ENCODE data around the gene FNTB. TPM values are rescaled to one million over a fixed set of nuclear protein-coding genes. Genes with fewer than 3 reads are reported as not detected.

Gene FNTB
- total and polyA plus RNA-seq, 2 donors, result 12.8 to 13.0 TPM

- no peak for DNase-seq (ENCODE audit: extremely low spot score)
- WGBS, result 86% methylated on average over 6 of the region's 6 CpGs
- H3K36me3 ChIP-seq (ENCODE audit: insufficient read depth), result no peaks in the 10 kb centered on the region
- no peaks in the 10 kb centered on the region for H3K4me1 ChIP-seq (ENCODE audit: insufficient read depth)
- no peak overlapping the region for H3K4me3 ChIP-seq (ENCODE audit: low read depth, low read length)
- H3K27ac ChIP-seq (ENCODE audit: low read depth), result no peak overlapping the region
These were observed 40.2 kb upstream of the FNTB start for GRCh38 chr14:64946310-64947045.

- no peak overlapping the region for H3K27ac ChIP-seq (ENCODE audit: low read depth)
- H3K4me1 ChIP-seq (ENCODE audit: insufficient read depth), result no peaks in the 10 kb centered on the region
- no peak overlapping the region for H3K4me3 ChIP-seq (ENCODE audit: low read depth, low read length)
- 88% methylated on average over 28 of the region's 28 CpGs for WGBS
- H3K36me3 ChIP-seq (ENCODE audit: insufficient read depth), result no peaks in the 10 kb centered on the region
- DNase-seq (ENCODE audit: extremely low spot score), result no peak
These were observed 38.7 kb upstream of the FNTB start for GRCh38 chr14:64947710-64948611.

- H3K36me3 ChIP-seq (ENCODE audit: insufficient read depth), result no peaks in the 10 kb centered on the region
- 93% methylated on average over 8 of the region's 8 CpGs for WGBS
- no peaks in the 10 kb centered on the region for H3K4me1 ChIP-seq (ENCODE audit: insufficient read depth)
- no peak for DNase-seq (ENCODE audit: extremely low spot score)
- no peak overlapping the region for H3K27ac ChIP-seq (ENCODE audit: low read depth)
- H3K4me3 ChIP-seq (ENCODE audit: low read depth, low read length), result no peak overlapping the region
These were observed 38.0 kb upstream of the FNTB start for GRCh38 chr14:64948612-64949210.

GRCh38 chr14:64950889-64951288 lies 35.8 kb upstream of the FNTB start:
- 97% methylated on average over 8 of the region's 8 CpGs for WGBS
- H3K27ac ChIP-seq (ENCODE audit: low read depth), result no peak overlapping the region
- H3K4me1 ChIP-seq (ENCODE audit: insufficient read depth), result no peaks in the 10 kb centered on the region

GRCh38 chr14:64951291-64951690 lies 35.4 kb upstream of the FNTB start:
- whole genome bisulfite sequencing, result 95% methylated on average over 8 of the region's 8 CpGs
- H3K4me1 ChIP-seq (ENCODE audit: insufficient read depth), result no peaks in the 10 kb centered on the region
- DNase-seq (ENCODE audit: extremely low spot score), result no peak

More at GRCh38 chr14:64950889-64951288, 35.8 kb upstream of the FNTB start:
- DNase-seq (ENCODE audit: extremely low spot score), result no peak
- H3K4me3 ChIP-seq (ENCODE audit: low read depth, low read length), result no peak overlapping the region
- H3K36me3 ChIP-seq (ENCODE audit: insufficient read depth), result no peaks in the 10 kb centered on the region

GRCh38 chr14:64951724-64952123 lies 35.0 kb upstream of the FNTB start:
- Histone ChIP-seq H3K4me3 (ENCODE audit: low read depth, low read length) (no peak overlapping the region), H3K27ac (ENCODE audit: low read depth) (no peak overlapping the region), H3K36me3 (ENCODE audit: insufficient read depth) (no peaks in the 10 kb centered on the region), H3K4me1 (ENCODE audit: insufficient read depth) (no peaks in the 10 kb centered on the region)
- DNase-seq (ENCODE audit: extremely low spot score), result no peak

More at GRCh38 chr14:64951291-64951690, 35.4 kb upstream of the FNTB start:
- Histone ChIP-seq H3K36me3 (ENCODE audit: insufficient read depth) (no peaks in the 10 kb centered on the region), H3K27ac (ENCODE audit: low read depth) (no peak overlapping the region), H3K4me3 (ENCODE audit: low read depth, low read length) (no peak overlapping the region)

DNA sequence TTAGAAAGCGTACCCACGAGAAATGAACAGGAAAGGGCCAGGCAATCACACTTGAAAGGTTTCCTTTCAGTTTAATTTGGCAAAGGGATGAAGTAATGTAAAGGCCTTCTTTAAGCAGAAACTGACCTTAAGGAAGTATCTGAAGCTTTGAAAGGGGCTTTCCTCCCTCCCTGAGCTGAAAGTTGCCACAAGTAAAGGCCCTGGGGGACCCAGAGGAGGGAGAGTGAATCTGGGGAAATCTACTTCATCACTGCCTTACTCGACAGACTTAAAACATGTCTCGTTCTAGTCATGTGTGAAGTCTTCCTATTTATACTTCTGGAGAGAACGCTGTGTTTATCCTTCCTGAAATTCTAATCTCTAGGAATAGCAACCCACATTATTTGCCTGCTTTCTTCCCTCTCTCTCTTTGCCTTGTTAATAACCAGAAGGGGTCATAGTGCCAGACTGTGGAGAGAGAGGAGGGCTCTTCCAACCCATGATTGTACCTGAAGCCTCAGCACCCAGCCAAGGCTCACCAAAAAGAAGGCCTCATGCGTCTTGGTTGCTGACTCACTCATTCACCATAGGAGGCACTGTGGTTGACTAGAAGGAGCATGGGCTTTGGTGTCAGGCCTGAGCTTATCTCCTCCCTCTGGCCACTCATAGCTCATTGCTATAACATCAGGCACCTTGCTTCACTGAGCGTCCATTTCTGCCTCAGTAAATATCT lies 33.9 kb upstream of the FNTB start:
- WGBS, result 68% methylated on average over 7 of the region's 7 CpGs
- H3K27ac ChIP-seq (ENCODE audit: low read depth), result no peak overlapping the region

DNA sequence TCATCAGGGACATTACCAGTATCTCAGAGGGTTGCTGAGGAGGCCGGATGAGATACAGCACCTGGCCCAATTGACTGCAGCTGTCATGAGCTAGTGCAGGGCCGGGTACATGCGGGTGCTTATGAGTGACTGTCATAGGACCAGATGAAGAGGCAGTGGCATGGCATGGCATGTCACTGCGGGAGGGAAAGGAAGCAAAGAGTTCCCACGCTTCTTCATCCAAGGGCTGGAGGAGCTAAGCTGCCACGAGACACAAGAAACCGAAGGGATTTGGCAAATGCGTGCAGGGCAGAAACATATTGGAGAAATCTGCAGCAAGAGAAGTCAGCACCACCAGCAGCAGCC lies 33.4 kb upstream of the FNTB start:
- Histone ChIP-seq H3K27ac (ENCODE audit: low read depth) (no peak overlapping the region), H3K4me3 (ENCODE audit: low read depth, low read length) (no peak overlapping the region), H3K4me1 (ENCODE audit: insufficient read depth) (no peaks in the 10 kb centered on the region), H3K36me3 (ENCODE audit: insufficient read depth) (no peaks in the 10 kb centered on the region)
- DNase-seq (ENCODE audit: extremely low spot score), result no peak
- WGBS, result 89% methylated on average over 8 of the region's 8 CpGs

More for the DNA sequence above, 33.9 kb upstream of the FNTB start:
- Histone ChIP-seq H3K4me3 (ENCODE audit: low read depth, low read length) (no peak overlapping the region), H3K4me1 (ENCODE audit: insufficient read depth) (no peaks in the 10 kb centered on the region), H3K36me3 (ENCODE audit: insufficient read depth) (no peaks in the 10 kb centered on the region)
- no peak for DNase-seq (ENCODE audit: extremely low spot score)

GRCh38 chr14:64953661-64954060 lies 33.0 kb upstream of the FNTB start:
- WGBS, result 92% methylated on average over 6 of the region's 6 CpGs
- Histone ChIP-seq H3K36me3 (ENCODE audit: insufficient read depth) (no peaks in the 10 kb centered on the region), H3K27ac (ENCODE audit: low read depth) (no peak overlapping the region), H3K4me1 (ENCODE audit: insufficient read depth) (no peaks in the 10 kb centered on the region), H3K4me3 (ENCODE audit: low read depth, low read length) (no peak overlapping the region)
- no peak for DNase-seq (ENCODE audit: extremely low spot score)

DNA sequence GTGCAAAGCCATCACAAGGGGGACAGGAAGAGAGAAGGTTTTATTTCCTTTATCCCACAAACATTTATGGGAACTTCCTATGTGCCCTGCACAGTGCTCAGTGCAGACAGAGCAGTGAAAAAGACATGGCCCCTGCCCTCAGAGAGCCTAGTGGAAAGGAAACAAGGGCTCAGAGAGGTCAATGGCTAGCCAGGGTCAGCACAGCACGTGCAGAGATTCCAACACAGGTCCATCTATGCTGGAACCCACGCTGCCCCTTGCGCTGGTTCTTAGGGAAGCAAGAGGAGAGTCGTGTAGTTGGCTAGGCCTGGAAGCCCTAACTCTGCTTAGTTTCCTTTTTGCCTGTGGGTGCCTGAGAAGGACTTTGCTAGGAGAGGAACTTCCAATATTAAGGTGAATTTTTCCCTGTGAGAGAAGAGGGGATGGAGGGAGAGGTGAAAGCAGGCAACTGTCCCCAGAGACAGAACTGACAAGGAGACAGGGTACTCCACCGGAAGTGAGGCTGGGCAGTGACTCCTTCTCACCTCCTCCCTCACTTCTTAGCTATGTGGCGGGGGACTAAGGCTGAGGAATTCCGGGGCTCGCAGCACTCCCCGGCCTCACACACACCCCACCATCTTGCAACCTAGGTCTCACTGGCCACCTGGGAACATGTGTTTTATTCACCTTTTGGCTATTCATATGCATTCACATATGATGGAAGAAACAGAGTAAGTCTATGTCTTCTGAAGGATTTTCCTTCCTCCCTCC lies 32.0 kb upstream of the FNTB start:
- WGBS, result 90% methylated on average over 9 of the region's 9 CpGs
- no peaks in the 10 kb centered on the region for H3K4me1 ChIP-seq (ENCODE audit: insufficient read depth)
- H3K4me3 ChIP-seq (ENCODE audit: low read depth, low read length), result no peak overlapping the region
- H3K36me3 ChIP-seq (ENCODE audit: insufficient read depth), result no peaks in the 10 kb centered on the region
- DNase-seq (ENCODE audit: extremely low spot score), result no peak
- H3K27ac ChIP-seq (ENCODE audit: low read depth), result no peak overlapping the region

- no peak for DNase-seq (ENCODE audit: extremely low spot score)
- no peaks in the 10 kb centered on the region for H3K4me1 ChIP-seq (ENCODE audit: insufficient read depth)
- H3K36me3 ChIP-seq (ENCODE audit: insufficient read depth), result no peaks in the 10 kb centered on the region
- no peak overlapping the region for H3K4me3 ChIP-seq (ENCODE audit: low read depth, low read length)
- no peak overlapping the region for H3K27ac ChIP-seq (ENCODE audit: low read depth)
- 78% methylated on average over 6 of the region's 6 CpGs for WGBS
These were observed 31.4 kb upstream of the FNTB start for GRCh38 chr14:64955297-64955696.

DNA sequence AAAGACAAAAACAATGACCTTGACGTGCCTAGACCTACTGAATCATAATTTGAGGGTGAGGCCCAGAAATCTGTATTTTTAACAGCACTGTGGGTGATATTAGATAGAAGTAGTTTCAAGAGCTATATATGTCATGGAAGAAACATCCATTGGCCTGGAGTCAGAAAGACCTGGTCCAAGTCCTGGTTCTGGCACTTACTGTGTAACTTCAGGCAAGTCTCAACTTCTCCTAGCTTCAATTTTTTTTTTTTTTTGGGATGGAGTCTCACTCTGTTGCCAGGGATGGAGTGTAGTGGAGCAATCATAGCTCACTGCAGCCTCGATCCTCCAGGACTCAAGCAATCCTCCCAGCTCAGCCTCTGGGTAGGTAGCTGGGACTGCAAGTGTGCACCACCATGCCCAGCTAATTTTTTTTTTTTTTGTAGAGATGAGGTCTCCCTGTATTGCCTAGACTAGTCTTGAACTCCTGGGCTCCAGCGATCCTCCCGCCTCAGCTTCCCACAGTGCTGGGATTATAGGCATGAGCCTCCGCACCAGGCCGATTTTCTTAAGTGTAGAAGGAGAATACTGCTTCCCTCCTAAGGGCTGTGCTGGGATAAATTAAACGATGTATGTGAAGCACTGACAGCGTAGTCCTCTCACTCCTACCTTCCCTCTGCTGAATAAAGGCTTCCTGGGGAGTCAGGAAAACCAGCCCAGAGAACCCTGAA lies 29.8 kb upstream of the FNTB start:
- no peak overlapping the region for H3K4me3 ChIP-seq (ENCODE audit: low read depth, low read length)
- no peak overlapping the region for H3K27ac ChIP-seq (ENCODE audit: low read depth)
- H3K36me3 ChIP-seq (ENCODE audit: insufficient read depth), result no peaks in the 10 kb centered on the region
- 84% methylated on average over 8 of the region's 8 CpGs for WGBS
- no peak for DNase-seq (ENCODE audit: extremely low spot score)
- no peaks in the 10 kb centered on the region for H3K4me1 ChIP-seq (ENCODE audit: insufficient read depth)

Measured in urinary bladder (tissue), 4 donors.